Keratinocyte (primary cell): ENCODE results near the gene HCST.

Experiments used
- EZH2 ChIP-seq: IDR thresholded peaks from one replicate; pipeline ENCODE4 v1.6.1; 2012; ENCODE audit warnings: inconsistent platforms, mild to moderate bottlenecking, low read length, moderate library complexity
- TF ChIP-seq, protein P1 (sequence below), 3 experiments: IDR thresholded peaks in 1 of 3; conservative IDR thresholded peaks in 1 of 3; optimal IDR thresholded peaks in 1 of 3; 2 replicates in 2 of 3; 3 replicates in 1 of 3; pipeline versions ENCODE3 to v1.5.1; 2011; ENCODE audit warnings: low read length in 3 of 3, mild to moderate bottlenecking in 3 of 3, moderate library complexity in 2 of 3, control low read depth in 1 of 3, inconsistent platforms in 1 of 3; ENCODE audit not compliant: insufficient read depth in 2 of 3; ENCODE audit errors: extremely low read depth in 1 of 3

- TF ChIP-seq, protein P1, sequence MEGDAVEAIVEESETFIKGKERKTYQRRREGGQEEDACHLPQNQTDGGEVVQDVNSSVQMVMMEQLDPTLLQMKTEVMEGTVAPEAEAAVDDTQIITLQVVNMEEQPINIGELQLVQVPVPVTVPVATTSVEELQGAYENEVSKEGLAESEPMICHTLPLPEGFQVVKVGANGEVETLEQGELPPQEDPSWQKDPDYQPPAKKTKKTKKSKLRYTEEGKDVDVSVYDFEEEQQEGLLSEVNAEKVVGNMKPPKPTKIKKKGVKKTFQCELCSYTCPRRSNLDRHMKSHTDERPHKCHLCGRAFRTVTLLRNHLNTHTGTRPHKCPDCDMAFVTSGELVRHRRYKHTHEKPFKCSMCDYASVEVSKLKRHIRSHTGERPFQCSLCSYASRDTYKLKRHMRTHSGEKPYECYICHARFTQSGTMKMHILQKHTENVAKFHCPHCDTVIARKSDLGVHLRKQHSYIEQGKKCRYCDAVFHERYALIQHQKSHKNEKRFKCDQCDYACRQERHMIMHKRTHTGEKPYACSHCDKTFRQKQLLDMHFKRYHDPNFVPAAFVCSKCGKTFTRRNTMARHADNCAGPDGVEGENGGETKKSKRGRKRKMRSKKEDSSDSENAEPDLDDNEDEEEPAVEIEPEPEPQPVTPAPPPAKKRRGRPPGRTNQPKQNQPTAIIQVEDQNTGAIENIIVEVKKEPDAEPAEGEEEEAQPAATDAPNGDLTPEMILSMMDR (optimal IDR thresholded peaks at IDR 0.05 in 1 of 3, IDR thresholded peaks at IDR 0.05 in 1 of 3, conservative IDR thresholded peaks at IDR 0.05 in 1 of 3; ENCODE audit: extremely low read depth in 1 of 3, insufficient read depth in 2 of 3, low read length in 3 of 3): no peak
- TF ChIP-seq EZH2: no peak
Measured at GRCh38 chr19:35928507-35928906, 26.2 kb downstream of the HCST start.
